ENCODE measurements around the gene CUBN.

DNA sequence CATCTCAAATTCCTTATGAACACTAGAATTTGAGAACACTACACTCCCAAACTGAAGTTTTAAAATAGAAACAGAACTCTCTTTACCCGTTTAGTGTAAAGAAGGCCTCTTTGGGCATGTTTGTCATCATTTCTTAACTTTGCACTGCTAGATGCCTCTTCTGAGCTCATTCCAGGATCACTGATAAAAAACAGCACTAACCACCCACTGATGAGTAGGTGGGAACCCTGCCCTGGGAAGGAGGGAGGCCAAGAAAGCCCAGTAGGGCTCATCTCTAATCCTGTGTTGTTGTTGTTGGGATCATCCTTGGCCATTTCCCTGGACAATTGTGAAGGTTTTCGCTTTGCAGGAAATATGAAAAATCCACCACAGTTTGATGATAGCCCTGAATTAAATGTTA is 68.2 kb downstream of the CUBN start:
- TF ChIP-seq, protein P1, sequence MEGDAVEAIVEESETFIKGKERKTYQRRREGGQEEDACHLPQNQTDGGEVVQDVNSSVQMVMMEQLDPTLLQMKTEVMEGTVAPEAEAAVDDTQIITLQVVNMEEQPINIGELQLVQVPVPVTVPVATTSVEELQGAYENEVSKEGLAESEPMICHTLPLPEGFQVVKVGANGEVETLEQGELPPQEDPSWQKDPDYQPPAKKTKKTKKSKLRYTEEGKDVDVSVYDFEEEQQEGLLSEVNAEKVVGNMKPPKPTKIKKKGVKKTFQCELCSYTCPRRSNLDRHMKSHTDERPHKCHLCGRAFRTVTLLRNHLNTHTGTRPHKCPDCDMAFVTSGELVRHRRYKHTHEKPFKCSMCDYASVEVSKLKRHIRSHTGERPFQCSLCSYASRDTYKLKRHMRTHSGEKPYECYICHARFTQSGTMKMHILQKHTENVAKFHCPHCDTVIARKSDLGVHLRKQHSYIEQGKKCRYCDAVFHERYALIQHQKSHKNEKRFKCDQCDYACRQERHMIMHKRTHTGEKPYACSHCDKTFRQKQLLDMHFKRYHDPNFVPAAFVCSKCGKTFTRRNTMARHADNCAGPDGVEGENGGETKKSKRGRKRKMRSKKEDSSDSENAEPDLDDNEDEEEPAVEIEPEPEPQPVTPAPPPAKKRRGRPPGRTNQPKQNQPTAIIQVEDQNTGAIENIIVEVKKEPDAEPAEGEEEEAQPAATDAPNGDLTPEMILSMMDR (IDR thresholded peaks at IDR 0.05): no peak
- TF ChIP-seq TCF7L2 (IDR thresholded peaks at IDR 0.05; ENCODE audit: low read depth, low read length): no peak
- TF ChIP-seq POLR2AphosphoS5 (IDR thresholded peaks at IDR 0.05; ENCODE audit: low read depth, low read length): no peak
- TF ChIP-seq, protein P2, sequence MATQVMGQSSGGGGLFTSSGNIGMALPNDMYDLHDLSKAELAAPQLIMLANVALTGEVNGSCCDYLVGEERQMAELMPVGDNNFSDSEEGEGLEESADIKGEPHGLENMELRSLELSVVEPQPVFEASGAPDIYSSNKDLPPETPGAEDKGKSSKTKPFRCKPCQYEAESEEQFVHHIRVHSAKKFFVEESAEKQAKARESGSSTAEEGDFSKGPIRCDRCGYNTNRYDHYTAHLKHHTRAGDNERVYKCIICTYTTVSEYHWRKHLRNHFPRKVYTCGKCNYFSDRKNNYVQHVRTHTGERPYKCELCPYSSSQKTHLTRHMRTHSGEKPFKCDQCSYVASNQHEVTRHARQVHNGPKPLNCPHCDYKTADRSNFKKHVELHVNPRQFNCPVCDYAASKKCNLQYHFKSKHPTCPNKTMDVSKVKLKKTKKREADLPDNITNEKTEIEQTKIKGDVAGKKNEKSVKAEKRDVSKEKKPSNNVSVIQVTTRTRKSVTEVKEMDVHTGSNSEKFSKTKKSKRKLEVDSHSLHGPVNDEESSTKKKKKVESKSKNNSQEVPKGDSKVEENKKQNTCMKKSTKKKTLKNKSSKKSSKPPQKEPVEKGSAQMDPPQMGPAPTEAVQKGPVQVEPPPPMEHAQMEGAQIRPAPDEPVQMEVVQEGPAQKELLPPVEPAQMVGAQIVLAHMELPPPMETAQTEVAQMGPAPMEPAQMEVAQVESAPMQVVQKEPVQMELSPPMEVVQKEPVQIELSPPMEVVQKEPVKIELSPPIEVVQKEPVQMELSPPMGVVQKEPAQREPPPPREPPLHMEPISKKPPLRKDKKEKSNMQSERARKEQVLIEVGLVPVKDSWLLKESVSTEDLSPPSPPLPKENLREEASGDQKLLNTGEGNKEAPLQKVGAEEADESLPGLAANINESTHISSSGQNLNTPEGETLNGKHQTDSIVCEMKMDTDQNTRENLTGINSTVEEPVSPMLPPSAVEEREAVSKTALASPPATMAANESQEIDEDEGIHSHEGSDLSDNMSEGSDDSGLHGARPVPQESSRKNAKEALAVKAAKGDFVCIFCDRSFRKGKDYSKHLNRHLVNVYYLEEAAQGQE (IDR thresholded peaks at IDR 0.05; ENCODE audit: insufficient read depth in 1 of 2, low read depth in 2 of 2, low read length in 1 of 2): no peak

All from Panc1 (cell line).